DMS114 treated with DMSO at 0.1 percent for 48 hours (cell line): Measurements from ENCODE around the gene RYR2.

ENCODE experiments used
- DNase-seq: peaks from one replicate; lab custom pipeline; 2025; ENCODE audit not compliant: unreplicated experiment; lab: John Stamatoyannopoulos, UW

Gene RYR2

DNA sequence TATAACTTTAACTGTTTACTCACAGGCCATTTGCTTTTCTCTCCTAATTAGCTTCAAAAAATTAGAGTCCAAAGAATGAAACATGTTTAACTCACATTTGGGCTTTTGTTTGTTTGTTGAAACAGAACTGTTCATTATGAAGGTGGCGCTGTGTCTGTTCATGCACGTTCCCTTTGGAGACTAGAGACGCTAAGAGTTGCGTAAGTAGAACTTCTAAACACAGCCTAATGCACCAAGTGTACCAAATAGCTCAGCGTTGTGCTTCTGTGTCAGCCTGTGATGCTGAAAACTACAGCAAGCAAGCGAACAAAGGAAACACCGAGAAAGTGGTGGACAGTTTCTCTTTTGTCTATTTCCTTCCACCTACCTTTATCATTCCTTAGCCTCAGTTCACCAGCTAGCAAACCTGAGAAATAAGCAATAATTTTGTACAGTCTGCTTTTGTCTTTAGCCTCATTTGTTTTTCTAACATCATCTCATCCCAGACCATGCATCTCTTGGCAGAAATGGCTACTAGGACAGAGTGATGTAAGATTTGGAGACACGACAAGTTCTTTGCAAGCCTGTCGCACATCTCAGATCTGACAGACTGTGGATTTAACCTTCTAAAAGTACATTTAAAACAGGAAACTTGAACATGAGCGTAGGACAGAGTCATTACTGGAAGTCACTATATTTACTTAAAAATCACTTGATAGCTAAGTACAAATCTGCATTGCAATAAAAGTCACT lies 375.1 kb downstream of the RYR2 start:
- no peak for DNase-seq

DNA sequence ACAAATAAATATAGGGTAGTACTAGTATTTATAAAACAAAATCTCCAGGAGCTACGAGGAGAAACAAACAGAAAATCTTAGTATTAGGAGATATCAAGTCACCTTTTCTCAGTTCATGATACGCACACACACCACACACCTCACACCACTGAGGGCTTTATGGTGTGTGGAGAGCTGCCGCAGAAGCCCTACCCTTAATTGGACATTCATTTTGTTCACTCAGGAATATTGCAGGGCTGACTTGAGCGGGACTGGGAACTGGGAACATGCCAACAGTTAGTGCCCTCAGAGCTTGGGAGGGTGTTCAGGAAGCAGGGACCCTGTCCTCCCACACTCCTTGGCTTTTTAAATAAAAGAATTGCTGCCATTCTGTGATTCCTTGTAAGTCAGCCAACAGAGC lies 386.8 kb downstream of the RYR2 start:
- no peak for DNase-seq

DNA sequence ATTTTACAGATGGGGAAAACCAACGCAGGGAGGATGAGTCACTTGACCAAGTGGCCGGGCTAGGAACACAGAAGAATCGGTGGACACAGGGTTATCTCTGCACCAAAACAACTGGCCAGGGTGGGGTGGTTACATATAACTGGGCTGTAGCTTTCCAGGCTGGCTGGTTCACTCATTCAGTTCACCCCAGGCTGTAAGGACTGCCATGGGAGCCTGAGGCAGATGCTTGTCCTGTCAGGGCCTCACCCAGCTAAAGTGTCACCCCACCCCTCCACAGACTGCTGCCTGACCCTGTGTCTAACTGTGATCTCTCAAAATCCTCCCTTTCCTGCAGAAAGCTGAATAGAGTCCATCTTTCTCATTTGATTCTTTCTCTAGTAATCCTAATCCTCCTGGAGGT lies 387.3 kb downstream of the RYR2 start:
- no peak for DNase-seq

DNA sequence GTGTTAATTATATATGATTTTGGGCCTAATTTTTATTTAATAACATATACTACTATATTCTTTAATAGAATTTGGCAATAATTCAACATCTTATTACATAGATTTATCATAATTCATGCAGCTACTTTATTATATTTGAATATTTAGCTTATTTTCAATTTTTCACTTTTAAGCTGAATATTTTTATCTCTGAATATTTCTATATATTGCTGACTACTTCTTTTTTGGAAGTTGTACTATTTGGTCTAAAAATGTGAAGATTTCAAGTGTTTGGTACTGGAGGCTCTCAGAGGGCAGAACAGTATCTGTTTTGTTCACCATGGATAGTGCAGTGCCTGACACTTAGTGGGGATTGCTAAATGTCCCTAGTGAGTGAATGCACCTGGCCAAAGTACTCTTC lies 389.5 kb downstream of the RYR2 start:
- no peak for DNase-seq

DNA sequence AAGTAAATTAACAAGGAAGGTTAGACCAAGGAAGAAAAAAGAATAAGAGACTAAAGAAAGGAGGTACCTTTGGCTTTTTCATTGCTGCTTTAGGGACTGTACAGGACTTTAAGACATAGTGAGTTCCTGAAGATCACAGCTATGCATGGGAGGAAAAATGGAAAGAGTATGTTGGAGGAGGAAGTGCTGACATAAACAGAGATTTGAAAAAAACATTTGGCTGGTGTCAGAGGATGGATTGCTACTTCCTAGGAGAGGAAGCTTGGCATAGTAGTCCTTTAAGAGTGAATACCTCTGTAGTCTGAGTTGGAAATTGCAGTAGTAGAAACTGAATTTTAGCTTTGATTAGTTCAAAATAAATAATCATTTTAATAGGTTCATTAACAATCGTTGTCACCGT lies 398.4 kb downstream of the RYR2 start:
- no peak for DNase-seq

DNA sequence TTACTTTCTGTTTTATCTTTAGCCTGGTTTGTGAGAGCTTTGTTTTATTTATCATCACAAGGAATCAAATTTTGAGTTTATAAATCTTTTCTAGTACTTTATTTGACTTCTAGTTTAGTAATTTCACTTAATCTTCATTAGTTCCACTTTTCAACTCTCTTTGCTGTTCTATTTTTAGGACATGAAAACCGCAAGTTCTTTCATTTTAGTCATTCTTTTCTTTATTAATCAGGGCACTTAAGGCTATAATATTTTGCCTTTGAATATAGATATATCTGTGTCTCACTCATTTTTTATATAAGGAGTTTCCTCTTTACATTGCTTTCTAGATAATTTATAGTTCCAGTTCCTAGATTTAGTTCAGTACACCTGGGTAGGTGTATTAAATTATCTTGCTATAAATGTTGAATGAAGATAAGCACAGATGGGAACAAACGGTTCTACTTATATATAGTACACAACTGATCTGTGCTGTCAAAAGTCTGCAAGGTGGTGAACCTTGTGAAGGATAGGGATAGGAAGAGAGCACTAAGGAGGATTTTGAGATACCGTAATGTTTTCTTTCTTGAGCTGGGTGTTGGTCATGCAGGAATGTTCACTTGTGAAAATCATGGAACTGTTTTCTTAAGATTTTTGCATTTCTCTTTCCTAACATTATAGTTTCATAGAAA lies 402.3 kb downstream of the RYR2 start:
- no peak for DNase-seq

DNA sequence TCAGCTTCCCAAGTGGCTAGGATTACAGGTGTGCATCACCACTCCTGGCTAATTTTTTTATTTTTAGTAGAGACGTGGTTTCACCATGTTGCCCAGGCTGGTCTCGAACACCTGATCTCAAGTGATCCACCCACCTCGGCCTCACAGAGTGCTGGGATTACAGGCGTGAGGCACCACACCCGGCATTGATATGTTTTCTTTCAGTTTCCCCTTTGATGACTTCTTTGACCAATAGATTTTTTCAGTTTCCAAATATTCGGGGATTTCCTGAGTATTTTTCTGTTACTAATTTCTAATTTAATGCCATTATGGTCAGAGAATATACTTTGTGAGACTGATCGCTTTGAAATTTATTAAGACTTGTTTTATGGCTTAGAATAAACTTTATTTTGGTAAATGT lies 406.1 kb downstream of the RYR2 start:
- no peak for DNase-seq

DNA sequence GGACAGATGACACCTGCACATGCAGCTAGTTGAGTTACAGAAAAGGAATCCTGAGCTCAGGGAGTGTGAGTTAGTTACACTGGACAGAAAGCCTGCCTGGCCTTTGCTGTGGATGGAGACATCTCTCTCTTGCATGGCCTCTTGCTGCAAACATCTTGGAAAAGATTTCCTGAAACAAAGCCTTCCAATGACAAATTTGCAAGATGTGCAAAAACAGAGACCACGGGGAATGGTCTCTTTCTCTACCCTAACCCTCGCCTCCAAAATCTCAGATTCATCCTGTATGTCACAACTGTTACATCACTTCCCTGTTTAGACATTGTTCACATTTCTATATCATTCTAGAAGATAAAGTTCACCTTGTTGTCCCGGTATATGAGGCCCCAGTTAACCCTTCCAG lies 415.6 kb downstream of the RYR2 start:
- DNase-seq, result no peak

DNA sequence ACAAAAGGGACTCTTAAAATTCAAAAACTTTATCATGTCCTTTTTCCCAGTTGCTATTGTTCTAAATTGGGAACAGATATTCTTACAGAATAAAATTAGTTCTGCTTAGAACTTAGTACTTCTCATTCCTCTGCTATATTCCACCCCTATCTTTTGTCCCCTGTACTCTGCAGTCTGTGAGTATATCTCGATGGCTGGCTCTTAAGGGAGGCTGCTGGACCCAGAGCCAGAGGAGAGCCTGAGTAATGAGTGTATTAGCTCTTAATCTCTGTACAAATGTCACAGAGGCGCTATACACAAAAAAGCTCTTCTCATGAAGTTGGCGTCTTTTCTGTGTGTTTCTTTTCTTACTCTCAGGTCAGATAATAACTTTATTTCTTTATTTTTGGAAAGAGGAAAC lies 425.3 kb downstream of the RYR2 start:
- DNase-seq, result no peak

DNA sequence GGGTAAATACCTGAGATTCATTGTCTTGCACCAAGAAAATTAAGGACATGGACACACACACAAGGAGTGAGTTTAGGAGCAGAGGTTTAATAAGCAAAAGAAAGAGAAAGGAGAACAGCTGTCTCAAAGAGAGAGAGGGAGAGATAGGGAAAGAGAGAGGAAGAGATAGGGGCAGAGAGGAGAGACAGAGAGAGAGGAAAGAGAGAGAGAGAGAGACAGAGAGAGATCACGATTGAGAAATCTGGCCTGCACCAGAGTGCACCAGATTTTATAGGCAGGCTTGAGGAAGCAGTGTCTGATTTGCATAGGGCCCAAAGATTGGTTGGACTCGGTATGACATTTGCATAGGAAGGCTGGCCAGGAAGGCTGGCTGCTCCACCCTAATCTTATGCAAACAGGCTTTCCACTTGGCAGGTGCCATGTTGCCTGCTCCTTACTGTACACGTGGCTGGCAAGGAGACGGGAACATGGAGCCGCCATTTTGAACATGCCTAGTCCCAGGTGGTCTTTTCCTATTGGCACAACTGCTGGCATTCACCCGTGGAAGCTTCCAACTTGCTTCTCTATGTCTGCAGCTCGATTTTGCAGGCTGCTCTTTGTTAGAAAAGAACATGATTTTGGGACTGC lies 428.8 kb downstream of the RYR2 start:
- DNase-seq, result no peak

DNA sequence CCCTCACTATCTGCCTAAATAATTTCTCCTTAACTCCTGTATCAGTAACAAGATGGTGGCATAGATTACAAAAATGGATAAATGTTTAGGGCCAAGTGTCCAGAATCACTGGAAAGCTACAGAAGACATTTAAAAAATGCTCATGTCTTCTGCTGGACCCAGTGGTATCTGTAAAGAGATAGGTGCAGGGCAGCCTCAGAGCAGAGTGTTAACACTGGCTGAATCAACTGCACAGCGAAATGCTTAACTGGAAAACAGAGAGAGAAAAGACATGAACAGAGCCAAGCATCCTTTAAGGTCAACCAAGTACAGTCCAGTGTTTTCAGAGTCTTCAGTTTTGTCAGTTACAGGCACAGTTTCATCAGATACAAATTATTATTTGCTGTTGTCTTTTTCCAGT lies 429.4 kb downstream of the RYR2 start:
- no peak for DNase-seq

DNA sequence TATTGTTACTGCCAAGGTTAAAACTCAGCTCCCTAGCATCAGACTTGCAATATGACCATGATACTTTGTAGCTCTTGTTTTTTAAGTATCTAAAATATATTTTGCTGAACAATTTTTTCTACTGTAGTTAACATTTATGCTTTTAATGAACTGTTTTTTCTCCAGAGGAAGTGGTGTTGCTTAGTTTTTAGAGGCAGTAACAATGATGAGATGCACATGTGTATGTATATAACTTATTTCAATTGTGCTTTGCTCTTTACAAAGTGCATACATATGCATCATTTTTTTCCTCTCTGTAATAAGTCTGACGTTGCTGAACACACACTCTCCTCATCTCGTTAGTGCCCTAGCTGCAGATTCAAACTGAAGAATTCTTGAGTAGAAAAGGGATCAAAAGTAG lies 430.0 kb downstream of the RYR2 start:
- no peak for DNase-seq

DNA sequence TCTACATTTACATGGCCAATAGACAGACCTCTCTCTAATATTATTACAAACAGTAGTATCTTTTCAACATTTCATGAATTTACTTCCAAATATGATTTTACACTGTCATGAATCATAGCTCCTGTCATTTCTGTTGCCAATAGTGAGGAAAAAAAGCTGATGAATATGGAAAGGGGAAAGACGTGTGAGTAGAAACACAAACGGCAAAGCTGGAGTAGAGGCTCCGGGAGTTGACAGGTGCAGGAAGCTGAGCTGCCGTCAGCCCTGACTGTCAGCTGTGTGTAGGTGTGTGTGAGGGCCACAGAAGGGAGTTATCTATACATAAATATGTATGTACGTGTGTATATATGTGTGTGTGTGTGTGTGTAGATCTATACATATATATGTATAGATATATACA lies 431.9 kb downstream of the RYR2 start:
- no peak for DNase-seq

DNA sequence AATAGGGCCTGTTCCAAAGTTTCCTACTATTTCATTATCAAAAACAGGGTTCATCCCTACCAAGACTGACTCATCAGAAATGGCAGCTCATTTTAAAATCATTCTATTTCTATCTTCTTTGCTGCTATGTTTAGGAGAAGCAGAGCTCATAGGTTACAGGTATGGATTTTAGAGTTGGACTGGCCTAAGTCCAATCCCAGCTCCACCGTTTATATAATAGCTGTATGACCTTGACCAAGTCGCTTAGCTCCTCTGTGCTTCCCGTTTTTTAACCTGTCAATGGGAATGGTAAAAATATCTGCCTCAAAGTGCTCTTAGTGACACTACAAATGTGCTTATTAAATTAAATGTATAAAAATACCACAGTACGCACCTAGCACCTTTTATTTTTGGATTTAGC lies 436.1 kb downstream of the RYR2 start:
- no peak for DNase-seq

DNA sequence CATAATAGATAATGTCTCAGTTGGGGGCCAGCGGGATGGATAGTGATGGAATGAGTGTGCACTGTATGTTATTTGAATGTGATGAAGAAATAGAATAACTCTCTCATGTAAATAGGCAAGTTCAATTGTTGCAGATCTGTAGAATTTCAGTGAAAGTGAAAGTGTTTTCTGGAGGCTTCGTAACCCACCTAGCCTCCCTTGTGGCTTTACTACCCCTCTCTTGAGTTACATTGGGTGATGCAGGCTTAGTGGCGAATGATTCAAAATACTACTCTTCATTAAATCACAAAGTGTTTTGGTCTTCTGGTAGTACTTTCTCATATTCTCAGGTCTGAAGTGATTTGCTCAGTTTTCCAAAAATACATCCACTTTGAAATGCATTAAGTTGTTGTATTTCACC lies 436.9 kb downstream of the RYR2 start:
- no peak for DNase-seq

DNA sequence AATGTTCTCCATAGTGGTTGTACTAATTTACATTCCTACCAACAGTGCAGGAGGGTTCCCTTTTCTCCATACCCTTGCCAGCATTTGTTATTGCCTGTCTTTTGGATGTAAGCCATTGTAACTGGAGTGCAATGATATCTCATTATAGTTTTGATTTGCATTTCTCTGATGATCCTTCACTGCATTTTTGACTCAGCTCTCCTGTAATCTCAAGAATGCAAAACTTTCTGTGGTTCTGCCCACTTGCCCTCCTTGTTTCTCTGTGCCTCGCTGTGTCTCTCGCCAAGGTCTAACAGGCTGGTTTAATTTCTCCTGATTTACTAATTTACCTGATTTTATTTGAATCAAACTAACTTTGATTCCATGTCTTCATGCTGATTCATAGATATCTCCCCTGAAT lies 440.8 kb downstream of the RYR2 start:
- DNase-seq, result no peak

DNA sequence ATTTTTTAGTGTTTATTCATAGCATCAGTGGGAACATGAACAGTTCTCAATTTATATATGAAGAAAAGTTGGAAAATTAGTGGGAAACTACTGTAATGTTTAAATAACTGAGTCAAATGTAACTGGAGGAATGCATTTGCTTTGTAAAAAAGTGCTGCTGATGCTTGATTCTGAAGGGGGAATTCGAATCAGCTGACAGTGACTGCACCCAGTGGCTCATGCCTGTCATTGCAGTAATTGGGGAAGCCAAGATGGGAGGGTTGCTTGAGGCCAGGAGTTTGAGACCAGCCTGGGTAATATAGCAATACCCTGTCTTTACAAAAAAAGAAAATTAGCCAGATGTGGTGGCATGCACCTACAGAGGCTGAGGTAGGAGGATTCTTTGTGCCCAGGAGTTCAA lies 450.4 kb downstream of the RYR2 start:
- no peak for DNase-seq

DNA sequence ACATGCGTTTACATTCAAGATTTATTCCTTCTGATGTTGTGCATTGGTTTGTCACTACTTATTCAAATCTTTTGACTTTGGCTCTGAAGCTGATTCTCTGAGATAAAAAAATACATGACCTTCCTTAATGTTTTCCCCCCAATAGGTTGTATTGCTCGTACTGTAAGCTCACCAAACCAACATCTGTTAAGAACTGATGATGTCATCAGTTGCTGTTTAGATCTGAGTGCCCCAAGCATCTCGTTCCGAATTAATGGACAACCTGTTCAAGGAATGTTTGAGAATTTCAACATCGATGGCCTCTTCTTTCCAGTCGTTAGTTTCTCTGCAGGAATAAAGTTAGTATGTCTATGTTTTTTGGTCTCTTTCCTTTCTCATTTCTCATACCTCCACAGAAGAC lies 458.6 kb downstream of the RYR2 start:
- no peak for DNase-seq

DNA sequence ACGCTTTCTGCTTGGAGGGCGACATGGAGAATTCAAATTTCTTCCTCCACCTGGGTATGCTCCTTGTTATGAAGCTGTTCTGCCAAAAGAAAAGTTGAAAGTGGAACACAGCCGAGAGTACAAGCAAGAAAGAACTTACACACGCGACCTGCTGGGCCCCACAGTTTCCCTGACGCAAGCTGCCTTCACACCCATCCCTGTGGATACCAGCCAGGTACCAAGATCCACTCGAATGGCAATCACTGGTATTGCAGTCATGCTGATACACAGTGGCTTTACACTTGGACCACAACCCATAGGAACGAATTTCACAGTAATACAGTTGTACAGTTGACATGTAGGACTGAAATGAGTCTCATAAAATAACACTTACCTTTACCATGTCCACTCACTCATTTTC lies 461.3 kb downstream of the RYR2 start:
- no peak for DNase-seq

DNA sequence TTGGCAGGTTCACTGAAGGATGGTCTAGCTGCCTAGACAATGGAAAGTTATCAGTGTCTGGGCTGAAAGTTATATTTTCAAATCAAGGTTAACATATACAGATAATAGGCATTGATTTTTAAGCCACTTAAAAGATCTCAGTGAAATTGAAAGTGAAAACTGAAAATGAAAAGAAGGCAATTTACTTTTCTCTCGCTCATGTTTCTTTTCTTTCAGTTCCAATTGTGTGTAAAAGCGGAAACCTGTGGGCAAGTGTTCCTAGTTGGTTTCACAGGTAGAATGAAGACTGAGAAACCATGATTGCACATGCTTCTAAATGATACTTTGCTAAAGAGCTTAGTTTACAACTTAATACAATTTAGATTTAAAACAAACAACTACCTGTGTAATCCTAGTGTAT lies 465.0 kb downstream of the RYR2 start:
- DNase-seq, result no peak

DNA sequence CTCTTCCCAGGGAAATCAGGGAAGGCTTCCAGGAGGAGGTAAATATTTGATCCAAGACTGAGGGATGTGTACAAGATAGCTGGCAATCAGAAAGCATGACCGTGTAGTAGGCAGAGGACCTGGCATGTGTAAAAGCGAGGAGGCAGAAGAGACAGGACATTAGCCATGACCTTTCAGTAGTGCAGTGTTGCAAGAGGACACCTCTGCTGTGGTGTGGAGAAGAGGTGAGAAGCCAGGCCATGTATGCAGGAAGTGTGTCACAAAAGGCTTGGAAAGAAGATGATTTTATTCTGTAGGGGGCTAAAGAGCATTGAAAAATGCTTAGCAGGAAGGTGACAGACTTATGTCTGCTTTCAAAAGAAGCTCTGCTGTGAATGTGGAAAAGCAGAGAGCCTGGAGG lies 467.8 kb downstream of the RYR2 start:
- DNase-seq, result no peak

DNA sequence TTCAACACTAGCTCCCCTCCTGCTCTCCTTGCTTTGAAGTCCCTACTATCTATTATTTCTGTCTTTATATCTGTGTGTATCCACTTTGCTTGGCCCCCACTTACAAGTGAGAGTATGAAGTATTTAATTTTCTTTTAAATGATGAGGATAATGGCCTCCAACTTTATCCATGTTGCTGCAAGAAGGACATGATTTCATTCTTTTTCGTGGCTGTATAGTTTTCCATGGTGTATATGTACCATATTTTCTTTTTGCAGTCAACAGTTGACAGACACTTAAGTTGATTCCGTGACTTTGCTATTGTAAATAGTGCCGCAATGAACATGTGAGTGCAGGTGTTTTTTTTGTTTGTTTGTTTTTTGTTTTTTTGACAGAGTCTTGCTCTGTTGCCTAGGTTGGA lies 483.1 kb downstream of the RYR2 start:
- DNase-seq, result no peak

DNA sequence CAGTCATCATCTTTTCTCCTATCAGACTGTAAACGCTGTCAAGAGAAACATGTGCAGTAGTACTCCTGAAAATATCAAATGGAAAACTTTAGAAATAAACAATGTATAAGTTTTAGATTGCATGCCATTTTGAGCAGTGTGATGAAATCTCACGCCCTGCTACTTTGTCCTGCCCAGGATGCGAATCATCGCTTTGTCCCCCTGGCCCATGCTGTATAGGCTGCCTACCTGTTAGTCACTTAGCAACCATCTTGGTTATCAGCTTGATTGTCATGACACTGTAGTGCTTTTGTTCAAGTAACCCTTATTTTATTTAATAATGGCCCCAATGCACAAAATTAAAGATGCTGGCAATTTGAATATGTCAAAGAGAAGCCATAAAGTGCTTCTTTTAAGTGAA lies 485.8 kb downstream of the RYR2 start:
- DNase-seq, result no peak
